ENCODE data around the gene TNS2. TPM values are rescaled to one million over a fixed set of nuclear protein-coding genes. Genes with fewer than 3 reads are reported as not detected.

TNS2 gene
- total RNA-seq, 1 donor from 2014 or later: 2.5 TPM

DNA sequence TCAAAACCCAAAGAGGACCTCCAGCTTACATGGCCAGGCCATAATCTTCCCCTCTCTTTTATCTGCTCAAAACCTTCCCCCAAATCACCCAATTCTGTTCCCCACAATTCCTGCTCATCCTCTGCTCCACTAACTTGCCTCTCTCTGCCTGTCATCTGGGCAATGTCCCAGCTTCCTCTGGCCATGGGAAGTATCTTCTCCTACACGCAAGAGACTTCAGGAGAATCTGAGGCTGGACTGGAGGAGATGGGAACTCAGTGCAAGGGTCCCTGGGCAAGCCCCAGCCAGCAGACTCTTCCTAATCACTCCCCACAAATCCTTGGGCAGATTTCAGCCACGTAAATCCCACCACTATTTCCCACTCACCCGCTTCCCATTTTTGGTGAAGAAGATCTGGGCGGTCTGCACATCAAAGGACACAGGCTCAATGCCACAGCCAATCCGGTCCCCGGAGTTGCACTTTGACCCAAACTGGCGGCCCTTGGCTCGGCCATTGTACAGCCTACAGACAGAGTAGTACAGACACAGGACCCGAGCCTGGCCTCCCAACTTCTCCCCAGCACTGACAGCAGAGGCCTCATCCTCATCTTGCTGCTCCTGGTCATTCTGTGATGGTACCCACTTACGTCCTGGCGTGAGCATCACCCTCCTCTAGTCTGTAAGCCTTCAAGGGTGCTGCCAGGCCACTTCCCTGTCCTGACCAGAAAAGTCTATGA lies 24.6 kb downstream of the TNS2 start:
- TF ChIP-seq, protein P1, sequence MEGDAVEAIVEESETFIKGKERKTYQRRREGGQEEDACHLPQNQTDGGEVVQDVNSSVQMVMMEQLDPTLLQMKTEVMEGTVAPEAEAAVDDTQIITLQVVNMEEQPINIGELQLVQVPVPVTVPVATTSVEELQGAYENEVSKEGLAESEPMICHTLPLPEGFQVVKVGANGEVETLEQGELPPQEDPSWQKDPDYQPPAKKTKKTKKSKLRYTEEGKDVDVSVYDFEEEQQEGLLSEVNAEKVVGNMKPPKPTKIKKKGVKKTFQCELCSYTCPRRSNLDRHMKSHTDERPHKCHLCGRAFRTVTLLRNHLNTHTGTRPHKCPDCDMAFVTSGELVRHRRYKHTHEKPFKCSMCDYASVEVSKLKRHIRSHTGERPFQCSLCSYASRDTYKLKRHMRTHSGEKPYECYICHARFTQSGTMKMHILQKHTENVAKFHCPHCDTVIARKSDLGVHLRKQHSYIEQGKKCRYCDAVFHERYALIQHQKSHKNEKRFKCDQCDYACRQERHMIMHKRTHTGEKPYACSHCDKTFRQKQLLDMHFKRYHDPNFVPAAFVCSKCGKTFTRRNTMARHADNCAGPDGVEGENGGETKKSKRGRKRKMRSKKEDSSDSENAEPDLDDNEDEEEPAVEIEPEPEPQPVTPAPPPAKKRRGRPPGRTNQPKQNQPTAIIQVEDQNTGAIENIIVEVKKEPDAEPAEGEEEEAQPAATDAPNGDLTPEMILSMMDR (IDR thresholded peaks at IDR 0.05; ENCODE audit: partially characterized antibody, unreplicated experiment): no peak
- no peak for DNase-seq
- H3K4me3 Mint-ChIP-seq (ENCODE audit: unreplicated experiment): no peak overlapping the region
- H3K27ac Mint-ChIP-seq (ENCODE audit: unreplicated experiment): no peak overlapping the region
- H3K4me1 Mint-ChIP-seq (ENCODE audit: low read depth, unreplicated experiment): peaks cover 2% of the 10 kb centered on the region
- H3K9me3 Mint-ChIP-seq (ENCODE audit: unreplicated experiment): peaks cover 4% of the 10 kb centered on the region
- H3K36me3 Mint-ChIP-seq (ENCODE audit: unreplicated experiment): peaks cover 10% of the 10 kb centered on the region
- peaks cover 5% of the 10 kb centered on the region for H3K27me3 Mint-ChIP-seq (ENCODE audit: unreplicated experiment)

DNA sequence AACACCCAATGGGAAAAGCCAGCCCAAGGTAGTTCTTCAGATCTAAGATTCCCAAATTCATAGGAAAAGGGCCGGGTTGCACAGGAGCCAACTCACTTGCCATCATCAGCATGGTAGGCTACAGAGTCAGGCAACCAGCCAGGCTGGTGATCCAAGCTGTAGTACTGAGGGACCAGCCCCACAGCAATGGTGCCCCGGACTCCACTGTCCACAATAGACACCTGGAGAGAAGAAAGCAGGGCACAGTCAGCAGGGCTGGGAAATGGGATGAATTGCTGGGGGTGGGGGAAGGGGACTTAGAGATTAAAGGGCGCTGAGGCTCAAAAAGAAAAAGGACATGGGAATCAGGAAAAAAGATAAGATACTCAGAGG lies 25.1 kb downstream of the TNS2 start:
- Mint-ChIP-seq H3K27ac (ENCODE audit: unreplicated experiment) (no peak overlapping the region), H3K36me3 (ENCODE audit: unreplicated experiment) (peaks cover 10% of the 10 kb centered on the region), H3K4me3 (ENCODE audit: unreplicated experiment) (no peak overlapping the region), H3K27me3 (ENCODE audit: unreplicated experiment) (peaks cover 5% of the 10 kb centered on the region), H3K9me3 (ENCODE audit: unreplicated experiment) (peaks cover 4% of the 10 kb centered on the region), H3K4me1 (ENCODE audit: low read depth, unreplicated experiment) (peaks cover 2% of the 10 kb centered on the region)
- TF ChIP-seq, protein P1 (IDR thresholded peaks at IDR 0.05; ENCODE audit: partially characterized antibody, unreplicated experiment): no peak
- no peak for DNase-seq

GRCh38 chr12:53076461-53076860 lies 26.6 kb downstream of the TNS2 start:
- H3K27ac Mint-ChIP-seq (ENCODE audit: unreplicated experiment): no peak overlapping the region

GRCh38 chr12:53077030-53077429 lies 27.2 kb downstream of the TNS2 start:
- H3K4me1 Mint-ChIP-seq (ENCODE audit: low read depth, unreplicated experiment): no peaks in the 10 kb centered on the region
- TF ChIP-seq, protein P1 (IDR thresholded peaks at IDR 0.05; ENCODE audit: partially characterized antibody, unreplicated experiment): no peak
- H3K27ac Mint-ChIP-seq (ENCODE audit: unreplicated experiment): no peak overlapping the region
- peaks cover 7% of the 10 kb centered on the region for H3K36me3 Mint-ChIP-seq (ENCODE audit: unreplicated experiment)
- peaks cover 7% of the 10 kb centered on the region for H3K27me3 Mint-ChIP-seq (ENCODE audit: unreplicated experiment)
- no peak overlapping the region for H3K4me3 Mint-ChIP-seq (ENCODE audit: unreplicated experiment)
- H3K9me3 Mint-ChIP-seq (ENCODE audit: unreplicated experiment): peaks cover 2% of the 10 kb centered on the region
- no peak for DNase-seq

More at GRCh38 chr12:53076461-53076860, 26.6 kb downstream of the TNS2 start:
- Mint-ChIP-seq H3K4me3 (ENCODE audit: unreplicated experiment) (no peak overlapping the region), H3K36me3 (ENCODE audit: unreplicated experiment) (peaks cover 7% of the 10 kb centered on the region), H3K9me3 (ENCODE audit: unreplicated experiment) (peaks cover 2% of the 10 kb centered on the region), H3K27me3 (ENCODE audit: unreplicated experiment) (peaks cover 6% of the 10 kb centered on the region), H3K4me1 (ENCODE audit: low read depth, unreplicated experiment) (peaks cover 2% of the 10 kb centered on the region)
- no peak for DNase-seq
- TF ChIP-seq, protein P1 (IDR thresholded peaks at IDR 0.05; ENCODE audit: partially characterized antibody, unreplicated experiment): no peak

DNA sequence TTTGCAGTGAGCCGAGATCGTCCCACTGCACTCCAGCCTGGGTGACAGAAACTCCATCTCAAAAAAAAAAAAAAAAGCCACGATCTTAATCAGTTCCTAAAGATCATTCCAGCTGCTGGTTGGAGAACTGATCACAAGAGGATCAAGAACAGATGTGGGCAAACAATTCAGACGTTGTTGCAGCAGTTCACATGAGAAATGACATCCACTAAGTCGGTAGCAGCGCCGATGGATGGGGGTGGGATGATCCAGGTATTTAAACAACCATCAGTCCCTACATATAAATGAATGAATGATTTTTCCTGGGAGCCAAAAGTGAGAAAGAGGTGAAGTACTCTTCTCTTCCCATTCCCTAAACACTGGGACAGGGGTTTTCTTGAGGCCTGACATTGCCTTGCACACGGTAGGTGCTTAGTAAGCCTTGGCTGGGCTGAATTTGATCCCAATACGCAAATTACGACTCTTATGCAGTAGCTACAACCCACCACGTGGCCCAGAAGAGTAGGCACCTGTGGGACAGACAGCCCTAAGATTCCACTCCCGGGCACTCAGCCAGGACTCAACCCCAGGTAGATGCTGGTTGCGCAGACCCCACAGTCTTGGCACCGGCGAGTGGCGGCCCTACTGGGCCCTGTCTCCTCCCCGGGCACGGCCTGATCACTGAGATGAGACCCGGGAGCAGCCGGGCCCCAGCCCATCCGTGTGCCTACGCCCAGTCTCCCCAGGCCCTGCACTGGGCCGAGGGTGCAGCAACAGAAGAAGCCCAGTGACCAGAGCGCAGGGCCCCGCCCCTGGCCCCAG lies 28.8 kb downstream of the TNS2 start:
- Mint-ChIP-seq H3K9me3 (ENCODE audit: unreplicated experiment) (peaks cover 2% of the 10 kb centered on the region), H3K27me3 (ENCODE audit: unreplicated experiment) (peaks cover 5% of the 10 kb centered on the region), H3K27ac (ENCODE audit: unreplicated experiment) (peak overlapping the region; percentile 43)

More for the DNA sequence above, 28.8 kb downstream of the TNS2 start:
- H3K4me1 Mint-ChIP-seq (ENCODE audit: low read depth, unreplicated experiment): no peaks in the 10 kb centered on the region
- TF ChIP-seq, protein P1 (IDR thresholded peaks at IDR 0.05; ENCODE audit: partially characterized antibody, unreplicated experiment): peak; percentile 17
- peak overlapping the region; percentile 94 for H3K4me3 Mint-ChIP-seq (ENCODE audit: unreplicated experiment)
- no peak for DNase-seq
- H3K36me3 Mint-ChIP-seq (ENCODE audit: unreplicated experiment): peaks cover 7% of the 10 kb centered on the region

Data from glutamatergic neuron (in vitro differentiated cells).